ENCODE data around the gene ZNF646. TPM values are rescaled to one million over a fixed set of nuclear protein-coding genes. Genes with fewer than 3 reads are reported as not detected.

ZNF646 gene
- total RNA-seq, 2 experiments from 2014 or later, result 16.7 to 17.4 TPM

GRCh38 chr16:31073142-31073969 lies 866 bp upstream of the ZNF646 start:
- CTCF ChIA-PET, result interaction anchor here (0.6 to 1.7 kb wide), 4 partner anchors 20 to 131 kb away, joined by 3 to 6 read pairs (median 3); partner anchors contain the start of gene KAT8

GRCh38 chr16:31074814-31075183 lies 577 bp downstream of the ZNF646 start:
- no peak for DNase-seq
- intact Hi-C loops (cut with micrococcal nuclease), result loop anchor here (1.0 to 10.0 kb wide), 10 partner anchors 20 to 630 kb away; partner anchors contain the start of genes ARMC5, KAT8, PHKG2 and SETD1A
- Mint-ChIP-seq H3K27me3 (ENCODE audit: low read depth) (no peaks in the 10 kb centered on the region), H3K4me3 (peak overlapping the region; percentile 94), H3K9me3 (no peaks in the 10 kb centered on the region), H3K27ac (peak overlapping the region; percentile 93), H3K36me3 (ENCODE audit: low read depth) (peaks cover 29% of the 10 kb centered on the region), H3K4me1 (ENCODE audit: low read depth) (peaks cover 29% of the 10 kb centered on the region)
- CTCF ChIA-PET, result no interaction called here

More at GRCh38 chr16:31073142-31073969, 866 bp upstream of the ZNF646 start:
- intact Hi-C loops (cut with micrococcal nuclease), result loop anchor here (1.0 to 10.0 kb wide), 5 partner anchors 106 to 795 kb away; no protein-coding TSS in a partner anchor
- H3K27me3 Mint-ChIP-seq (ENCODE audit: low read depth), result no peaks in the 10 kb centered on the region
- peak overlapping the region; percentile 94 for H3K4me3 Mint-ChIP-seq
- H3K27ac Mint-ChIP-seq, result peak overlapping the region; percentile 93
- H3K9me3 Mint-ChIP-seq, result no peaks in the 10 kb centered on the region
- peak; percentile 94 for DNase-seq
- H3K36me3 Mint-ChIP-seq (ENCODE audit: low read depth), result peaks cover 20% of the 10 kb centered on the region
- H3K4me1 Mint-ChIP-seq (ENCODE audit: low read depth), result peaks cover 37% of the 10 kb centered on the region

GRCh38 chr16:31076319-31076718 lies 2.1 kb downstream of the ZNF646 start:
- intact Hi-C loops (cut with micrococcal nuclease), result loop anchor here (10.0 kb wide), 1 partner anchor 628 kb away; no protein-coding TSS in a partner anchor
- H3K9me3 Mint-ChIP-seq, result no peaks in the 10 kb centered on the region
- H3K36me3 Mint-ChIP-seq (ENCODE audit: low read depth), result peaks cover 32% of the 10 kb centered on the region
- CTCF ChIA-PET, result interaction anchor here (1.0 kb wide), 1 partner anchor 16 kb away, joined by 3 read pairs; no protein-coding TSS in a partner anchor
- H3K4me3 Mint-ChIP-seq, result peak overlapping the region; percentile 94
- no peaks in the 10 kb centered on the region for H3K27me3 Mint-ChIP-seq (ENCODE audit: low read depth)
- H3K27ac Mint-ChIP-seq, result no peak overlapping the region
- no peak for DNase-seq
- H3K4me1 Mint-ChIP-seq (ENCODE audit: low read depth), result peaks cover 33% of the 10 kb centered on the region

GRCh38 chr16:31077024-31077423 lies 2.8 kb downstream of the ZNF646 start:
- Mint-ChIP-seq H3K4me3 (no peak overlapping the region), H3K4me1 (ENCODE audit: low read depth) (peaks cover 29% of the 10 kb centered on the region), H3K27ac (no peak overlapping the region), H3K27me3 (ENCODE audit: low read depth) (no peaks in the 10 kb centered on the region), H3K9me3 (no peaks in the 10 kb centered on the region), H3K36me3 (ENCODE audit: low read depth) (peaks cover 32% of the 10 kb centered on the region)
- no peak for DNase-seq
- CTCF ChIA-PET, result no interaction called here
- intact Hi-C loops (cut with micrococcal nuclease), result loop anchor here (10.0 kb wide), 1 partner anchor 628 kb away; no protein-coding TSS in a partner anchor

GRCh38 chr16:31077592-31078396 lies 3.6 kb downstream of the ZNF646 start:
- Mint-ChIP-seq H3K9me3 (no peaks in the 10 kb centered on the region), H3K27me3 (ENCODE audit: low read depth) (no peaks in the 10 kb centered on the region), H3K4me3 (no peak overlapping the region), H3K4me1 (ENCODE audit: low read depth) (peaks cover 29% of the 10 kb centered on the region), H3K27ac (no peak overlapping the region), H3K36me3 (ENCODE audit: low read depth) (peaks cover 29% of the 10 kb centered on the region)
- DNase-seq, result no peak
- CTCF ChIA-PET, result interaction anchor here (0.8 kb wide), 1 partner anchor 15 kb away, joined by 3 read pairs; no protein-coding TSS in a partner anchor
- intact Hi-C loops (cut with micrococcal nuclease), result loop anchor here (10.0 kb wide), 1 partner anchor 627 kb away; no protein-coding TSS in a partner anchor

DNA sequence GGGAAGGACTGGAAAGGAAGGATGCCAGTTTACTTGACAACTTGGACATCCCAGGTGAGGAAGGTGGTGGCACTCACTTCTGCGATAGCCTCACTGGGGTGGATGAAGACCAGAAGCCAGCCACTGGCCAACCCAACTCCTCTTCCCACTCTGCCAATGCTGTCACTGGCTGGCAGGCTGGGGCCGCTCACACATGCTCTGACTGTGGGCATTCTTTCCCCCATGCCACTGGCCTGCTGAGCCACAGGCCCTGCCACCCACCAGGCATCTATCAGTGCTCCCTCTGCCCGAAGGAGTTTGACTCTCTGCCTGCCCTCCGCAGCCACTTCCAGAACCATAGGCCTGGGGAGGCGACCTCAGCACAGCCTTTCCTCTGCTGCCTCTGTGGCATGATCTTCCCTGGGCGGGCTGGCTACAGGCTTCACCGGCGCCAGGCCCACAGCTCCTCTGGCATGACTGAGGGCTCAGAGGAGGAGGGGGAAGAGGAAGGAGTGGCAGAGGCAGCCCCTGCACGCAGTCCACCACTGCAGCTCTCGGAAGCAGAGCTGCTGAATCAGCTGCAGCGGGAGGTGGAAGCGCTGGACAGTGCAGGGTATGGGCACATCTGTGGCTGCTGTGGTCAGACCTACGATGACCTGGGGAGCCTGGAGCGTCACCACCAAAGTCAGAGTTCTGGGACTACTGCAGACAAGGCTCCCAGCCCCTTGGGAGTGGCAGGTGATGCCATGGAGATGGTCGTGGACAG lies 4.5 kb downstream of the ZNF646 start:
- intact Hi-C loops (cut with micrococcal nuclease), result loop anchor here (10.0 kb wide), 1 partner anchor 626 kb away; no protein-coding TSS in a partner anchor
- Mint-ChIP-seq H3K4me3 (no peak overlapping the region), H3K36me3 (ENCODE audit: low read depth) (peaks cover 29% of the 10 kb centered on the region), H3K9me3 (no peaks in the 10 kb centered on the region), H3K27me3 (ENCODE audit: low read depth) (no peaks in the 10 kb centered on the region), H3K27ac (no peak overlapping the region), H3K4me1 (ENCODE audit: low read depth) (peaks cover 29% of the 10 kb centered on the region)
- DNase-seq, result no peak
- CTCF ChIA-PET, result interaction anchor here (0.8 kb wide), 1 partner anchor 14 kb away, joined by 3 read pairs; no protein-coding TSS in a partner anchor

- H3K36me3 Mint-ChIP-seq (ENCODE audit: low read depth), result peaks cover 29% of the 10 kb centered on the region
- no peaks in the 10 kb centered on the region for H3K9me3 Mint-ChIP-seq
- DNase-seq, result no peak
- intact Hi-C loops (cut with micrococcal nuclease), result loop anchor here (10.0 kb wide), 1 partner anchor 625 kb away; no protein-coding TSS in a partner anchor
- H3K27ac Mint-ChIP-seq, result no peak overlapping the region
- peaks cover 29% of the 10 kb centered on the region for H3K4me1 Mint-ChIP-seq (ENCODE audit: low read depth)
- CTCF ChIA-PET, result no interaction called here
- no peak overlapping the region for H3K4me3 Mint-ChIP-seq
- H3K27me3 Mint-ChIP-seq (ENCODE audit: low read depth), result no peaks in the 10 kb centered on the region
Measured at GRCh38 chr16:31079342-31079944, 5.2 kb downstream of the ZNF646 start.

- no peaks in the 10 kb centered on the region for H3K9me3 Mint-ChIP-seq
- H3K27ac Mint-ChIP-seq, result no peak overlapping the region
- intact Hi-C loops (cut with micrococcal nuclease), result no loop called here
- no peak overlapping the region for H3K4me3 Mint-ChIP-seq
- DNase-seq, result no peak
- H3K36me3 Mint-ChIP-seq (ENCODE audit: low read depth), result peaks cover 23% of the 10 kb centered on the region
- CTCF ChIA-PET, result interaction anchor here (0.7 kb wide), 1 partner anchor 12 kb away, joined by 4 read pairs; no protein-coding TSS in a partner anchor
- H3K27me3 Mint-ChIP-seq (ENCODE audit: low read depth), result no peaks in the 10 kb centered on the region
- H3K4me1 Mint-ChIP-seq (ENCODE audit: low read depth), result peaks cover 22% of the 10 kb centered on the region
Measured at GRCh38 chr16:31080035-31080629, 5.9 kb downstream of the ZNF646 start.

DNA sequence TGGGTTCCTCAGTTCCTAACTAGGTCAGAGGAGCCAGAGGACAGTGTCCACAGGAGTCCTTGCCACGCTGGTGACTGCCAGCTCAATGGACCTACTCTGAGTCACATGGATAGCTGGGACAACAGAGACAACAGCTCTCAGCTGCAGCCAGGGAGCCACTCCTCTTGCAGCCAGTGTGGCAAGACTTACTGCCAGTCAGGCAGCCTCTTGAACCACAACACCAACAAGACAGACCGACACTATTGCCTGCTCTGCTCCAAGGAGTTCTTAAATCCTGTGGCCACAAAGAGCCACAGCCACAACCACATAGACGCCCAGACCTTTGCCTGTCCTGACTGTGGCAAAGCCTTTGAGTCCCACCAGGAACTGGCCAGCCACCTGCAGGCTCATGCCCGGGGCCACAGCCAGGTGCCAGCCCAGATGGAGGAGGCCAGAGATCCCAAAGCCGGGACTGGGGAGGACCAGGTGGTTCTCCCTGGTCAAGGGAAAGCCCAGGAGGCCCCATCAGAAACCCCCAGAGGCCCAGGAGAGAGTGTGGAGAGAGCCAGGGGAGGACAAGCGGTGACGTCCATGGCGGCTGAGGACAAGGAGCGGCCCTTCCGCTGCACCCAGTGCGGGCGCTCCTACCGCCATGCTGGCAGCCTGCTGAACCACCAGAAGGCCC lies 6.7 kb downstream of the ZNF646 start:
- intact Hi-C loops (cut with micrococcal nuclease), result no loop called here
- DNase-seq, result no peak
- CTCF ChIA-PET, result interaction anchor here (0.7 kb wide), 1 partner anchor 12 kb away, joined by 4 read pairs; no protein-coding TSS in a partner anchor
- peak overlapping the region; percentile 24 for H3K27ac Mint-ChIP-seq
- no peak overlapping the region for H3K4me3 Mint-ChIP-seq
- H3K9me3 Mint-ChIP-seq, result no peaks in the 10 kb centered on the region
- H3K27me3 Mint-ChIP-seq (ENCODE audit: low read depth), result no peaks in the 10 kb centered on the region
- peaks cover 17% of the 10 kb centered on the region for H3K4me1 Mint-ChIP-seq (ENCODE audit: low read depth)
- H3K36me3 Mint-ChIP-seq (ENCODE audit: low read depth), result peaks cover 22% of the 10 kb centered on the region

GRCh38 chr16:31081428-31082351 lies 7.5 kb downstream of the ZNF646 start:
- H3K27ac Mint-ChIP-seq, result peak overlapping the region; percentile 30
- CTCF ChIA-PET, result no interaction called here
- intact Hi-C loops (cut with micrococcal nuclease), result no loop called here
- H3K27me3 Mint-ChIP-seq (ENCODE audit: low read depth), result no peaks in the 10 kb centered on the region
- no peak overlapping the region for H3K4me3 Mint-ChIP-seq
- no peaks in the 10 kb centered on the region for H3K9me3 Mint-ChIP-seq
- H3K4me1 Mint-ChIP-seq (ENCODE audit: low read depth), result peaks cover 14% of the 10 kb centered on the region
- H3K36me3 Mint-ChIP-seq (ENCODE audit: low read depth), result peaks cover 22% of the 10 kb centered on the region
- DNase-seq, result no peak
